ENCODE measurements around the gene SUMO1. TPM values are rescaled to one million over a fixed set of nuclear protein-coding genes. Genes with fewer than 3 reads are reported as not detected.
A peak's percentile ranks its signal among the peaks of the same experiment; 100 is the strongest.
"Not testable (repeated sequence)": the region's sequence is repeated elsewhere in the genome, so short reads cannot be mapped to it uniquely, and the experiment has no call there.

Gene SUMO1
- total RNA-seq: 10 to 100 TPM in 1 of 2 donors, 1 to 10 TPM in 1; 5.6 to 43.8 TPM

DNA sequence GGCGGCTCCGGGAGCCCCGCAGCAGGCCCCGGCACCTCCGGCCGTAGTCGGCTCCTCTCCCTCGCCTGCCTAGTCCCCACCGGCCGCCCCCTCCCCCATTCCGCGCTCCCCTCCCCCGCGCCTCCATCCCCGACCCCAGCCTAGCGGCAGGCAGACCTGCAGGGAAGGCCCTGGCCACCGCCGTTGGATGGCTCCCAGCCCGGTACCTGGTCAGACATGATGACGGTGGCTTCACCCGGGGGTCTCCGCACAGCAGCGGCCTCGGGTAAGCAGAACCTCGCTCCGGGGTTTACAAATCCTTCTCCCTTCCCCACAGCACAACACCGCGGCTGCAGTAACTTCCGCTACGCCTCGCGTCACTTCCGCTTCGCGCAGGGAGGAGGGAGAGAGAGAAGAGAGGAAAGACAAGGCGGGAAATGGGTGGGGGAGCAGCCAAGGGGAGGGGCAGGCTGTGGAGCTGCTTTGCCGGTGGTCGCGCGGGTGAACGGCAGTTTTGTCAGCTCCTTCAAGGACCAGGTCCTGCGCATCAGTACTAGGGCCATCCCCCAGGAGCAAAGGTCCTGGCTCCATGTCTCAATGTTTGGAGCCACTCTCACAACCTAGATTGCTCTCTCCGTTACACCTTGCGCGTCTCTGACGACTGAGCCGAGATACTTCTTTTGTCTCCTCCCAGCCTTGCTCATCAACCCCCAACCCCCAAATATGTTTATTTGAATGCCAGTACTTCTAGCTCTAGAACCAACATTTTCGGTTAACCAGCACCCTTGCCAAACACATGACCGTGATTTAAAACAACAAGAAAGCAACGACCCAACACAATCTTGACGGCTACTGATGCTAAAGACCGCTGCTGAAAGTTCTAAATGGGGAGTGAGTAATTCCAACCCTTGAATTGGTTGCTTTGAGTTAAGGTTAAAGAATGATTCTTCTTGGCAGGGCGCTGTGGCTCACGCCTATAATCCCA lies at the start of gene SUMO1:
SUMO1 (minus strand) TSS at position 364 of the 964 bp plus-strand sequence; CDS start at position 218, 146 bp downstream.
- TF ChIP-seq POLR2A (IDR thresholded peaks at IDR 0.05): peak in 2 of 3 donors; percentile 54 to 69
- TF ChIP-seq, protein P1, sequence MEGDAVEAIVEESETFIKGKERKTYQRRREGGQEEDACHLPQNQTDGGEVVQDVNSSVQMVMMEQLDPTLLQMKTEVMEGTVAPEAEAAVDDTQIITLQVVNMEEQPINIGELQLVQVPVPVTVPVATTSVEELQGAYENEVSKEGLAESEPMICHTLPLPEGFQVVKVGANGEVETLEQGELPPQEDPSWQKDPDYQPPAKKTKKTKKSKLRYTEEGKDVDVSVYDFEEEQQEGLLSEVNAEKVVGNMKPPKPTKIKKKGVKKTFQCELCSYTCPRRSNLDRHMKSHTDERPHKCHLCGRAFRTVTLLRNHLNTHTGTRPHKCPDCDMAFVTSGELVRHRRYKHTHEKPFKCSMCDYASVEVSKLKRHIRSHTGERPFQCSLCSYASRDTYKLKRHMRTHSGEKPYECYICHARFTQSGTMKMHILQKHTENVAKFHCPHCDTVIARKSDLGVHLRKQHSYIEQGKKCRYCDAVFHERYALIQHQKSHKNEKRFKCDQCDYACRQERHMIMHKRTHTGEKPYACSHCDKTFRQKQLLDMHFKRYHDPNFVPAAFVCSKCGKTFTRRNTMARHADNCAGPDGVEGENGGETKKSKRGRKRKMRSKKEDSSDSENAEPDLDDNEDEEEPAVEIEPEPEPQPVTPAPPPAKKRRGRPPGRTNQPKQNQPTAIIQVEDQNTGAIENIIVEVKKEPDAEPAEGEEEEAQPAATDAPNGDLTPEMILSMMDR (IDR thresholded peaks at IDR 0.05): peak in 1 of 7 experiments; percentile 16
- no peaks in the 10 kb centered on the region for H3K9me3 ChIP-seq
- peak within 1 kb of the TSS; percentile 52 to 86 (median 75) for H3K27ac ChIP-seq
- peak within 1 kb of the TSS; percentile 63 to 70 for H3K4me3 ChIP-seq
- H3K27me3 ChIP-seq: no peaks in the 10 kb centered on the region
- peak; percentile 80 to 88 (median 86) for DNase-seq
- intact Hi-C loops (cut with DNase I): no loop called here
- peaks cover 10% of the 10 kb centered on the region for H3K4me1 ChIP-seq
- no peaks in the 10 kb centered on the region for H3K36me3 ChIP-seq (replicated peaks in 1 of 2; ENCODE audit: insufficient read depth in 1 of 2, low read depth in 2 of 2)
- 3 to 6% methylated on average over 22 to 44 of the region's 54 CpGs for WGBS, 2 donors
- peak; percentile 85 for ATAC-seq

DNA sequence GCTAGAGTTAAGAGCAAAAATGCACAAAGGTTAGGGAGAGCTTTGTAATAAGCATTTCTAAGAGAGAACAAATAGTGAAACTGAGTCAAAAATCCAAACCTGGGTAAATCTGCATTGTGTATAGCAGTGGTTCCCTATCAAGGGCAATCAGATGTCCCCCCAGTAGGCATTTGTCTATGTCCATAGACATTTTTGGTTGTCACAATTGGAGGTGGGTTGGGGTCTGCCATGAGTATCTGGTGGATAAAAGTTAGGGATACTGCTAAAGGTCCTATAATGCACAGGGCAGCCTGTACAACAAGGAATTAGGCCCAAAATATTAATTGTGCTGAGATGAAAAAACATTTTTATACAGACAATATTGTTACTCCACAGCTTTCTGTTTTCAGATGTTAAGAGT lies 48.2 kb upstream of the SUMO1 start:
- no peak for ATAC-seq

DNA sequence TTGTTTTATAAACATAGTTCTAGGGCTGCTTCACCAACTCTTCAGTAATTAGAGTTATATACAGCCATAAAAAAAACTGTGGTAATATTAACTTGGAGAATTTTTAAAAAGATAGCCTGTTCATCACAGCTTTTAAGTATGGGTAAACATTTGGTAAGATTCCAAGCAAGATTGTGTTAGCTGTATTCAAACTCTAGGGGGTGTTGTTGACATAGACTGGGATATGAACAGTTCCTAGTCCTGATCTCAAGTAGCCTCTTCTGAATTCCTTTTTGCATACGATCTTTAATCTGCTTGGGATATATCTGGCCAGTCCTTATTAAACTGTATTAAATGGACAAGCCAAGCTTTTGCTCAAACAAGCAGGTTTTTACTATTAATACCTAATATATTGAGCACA lies 40.5 kb upstream of the SUMO1 start:
- no peak overlapping the region for H3K27ac ChIP-seq
- DNase-seq: no peak
- no peak for TF ChIP-seq POLR2A (IDR thresholded peaks at IDR 0.05)
- TF ChIP-seq, protein P1 (IDR thresholded peaks at IDR 0.05): peak; percentile 11 to 43 (median 32)

More for the DNA sequence above, 48.2 kb upstream of the SUMO1 start:
- no peak for TF ChIP-seq POLR2A (IDR thresholded peaks at IDR 0.05)
- TF ChIP-seq, protein P1 (IDR thresholded peaks at IDR 0.05): no peak
- Histone ChIP-seq H3K4me1 (no peaks in the 10 kb centered on the region), H3K36me3 (replicated peaks in 1 of 2; ENCODE audit: insufficient read depth in 1 of 2, low read depth in 2 of 2) (peaks cover 13 to 60% of the 10 kb centered on the region in 2 donors), H3K4me3 (no peak overlapping the region), H3K27ac (no peak overlapping the region), H3K9me3 (no peaks in the 10 kb centered on the region), H3K27me3 (no peaks in the 10 kb centered on the region)
- no peak for DNase-seq
- intact Hi-C loops (cut with DNase I): no loop called here

DNA sequence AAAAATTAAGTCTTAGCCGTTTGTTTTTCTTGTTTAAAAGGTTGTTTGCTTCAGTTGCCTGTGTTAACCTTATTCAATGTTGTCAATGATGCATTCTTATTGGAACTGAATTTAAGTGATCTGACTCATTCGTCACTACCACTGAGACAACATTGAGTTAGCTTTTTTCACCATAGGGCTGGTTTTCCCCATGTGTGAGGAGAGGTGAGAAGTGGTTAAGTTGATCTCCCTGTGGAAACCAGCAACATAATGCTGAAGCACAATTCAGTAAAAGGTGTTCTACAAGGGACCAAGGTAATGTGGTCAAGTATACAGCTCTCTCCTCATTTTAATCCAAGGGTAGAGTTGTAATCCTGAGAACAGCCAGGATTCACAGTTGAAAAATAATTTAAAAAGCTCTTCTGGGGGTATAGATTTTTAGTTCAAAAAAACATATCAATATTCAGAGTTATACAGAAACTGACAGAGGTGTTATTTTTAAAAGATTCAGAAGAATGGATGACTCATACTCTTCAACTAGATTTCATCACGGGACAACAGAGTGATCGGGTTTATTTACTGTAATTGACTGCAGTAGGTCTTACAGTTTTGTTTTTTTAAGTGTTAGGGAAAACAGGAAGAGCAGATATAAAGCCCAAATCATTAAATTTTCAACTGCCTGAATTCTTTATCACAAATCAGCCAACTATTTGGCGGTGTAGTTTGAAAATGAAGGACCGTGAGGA lies 39.8 kb upstream of the SUMO1 start:
- peak overlapping the region in 1 of 4 donors; percentile 18 for H3K27ac ChIP-seq
- H3K36me3 ChIP-seq (replicated peaks in 1 of 2; ENCODE audit: insufficient read depth in 1 of 2, low read depth in 2 of 2): peaks cover 7 to 18% of the 10 kb centered on the region in 2 donors
- DNase-seq (no peak), ATAC-seq (no peak)
- no peaks in the 10 kb centered on the region for H3K27me3 ChIP-seq
- TF ChIP-seq POLR2A (IDR thresholded peaks at IDR 0.05): no peak
- TF ChIP-seq, protein P1 (IDR thresholded peaks at IDR 0.05): no peak
- 60 to 75% methylated on average over 6 of the region's 6 CpGs for WGBS, 2 donors
- no peaks in the 10 kb centered on the region for H3K9me3 ChIP-seq
- H3K4me1 ChIP-seq: peaks cover 20% of the 10 kb centered on the region
- H3K4me3 ChIP-seq: no peak overlapping the region
- intact Hi-C loops (cut with DNase I): no loop called here

More for the DNA sequence above, 40.5 kb upstream of the SUMO1 start:
- Histone ChIP-seq H3K4me1 (peaks cover 20% of the 10 kb centered on the region), H3K9me3 (no peaks in the 10 kb centered on the region), H3K4me3 (no peak overlapping the region), H3K36me3 (replicated peaks in 1 of 2; ENCODE audit: insufficient read depth in 1 of 2, low read depth in 2 of 2) (peaks cover 7 to 24% of the 10 kb centered on the region in 2 donors), H3K27me3 (no peaks in the 10 kb centered on the region)
- 31 to 42% methylated on average over 1 of the region's 1 CpG for WGBS, 2 donors
- ATAC-seq: peak; percentile 56
- intact Hi-C loops (cut with DNase I): no loop called here

DNA sequence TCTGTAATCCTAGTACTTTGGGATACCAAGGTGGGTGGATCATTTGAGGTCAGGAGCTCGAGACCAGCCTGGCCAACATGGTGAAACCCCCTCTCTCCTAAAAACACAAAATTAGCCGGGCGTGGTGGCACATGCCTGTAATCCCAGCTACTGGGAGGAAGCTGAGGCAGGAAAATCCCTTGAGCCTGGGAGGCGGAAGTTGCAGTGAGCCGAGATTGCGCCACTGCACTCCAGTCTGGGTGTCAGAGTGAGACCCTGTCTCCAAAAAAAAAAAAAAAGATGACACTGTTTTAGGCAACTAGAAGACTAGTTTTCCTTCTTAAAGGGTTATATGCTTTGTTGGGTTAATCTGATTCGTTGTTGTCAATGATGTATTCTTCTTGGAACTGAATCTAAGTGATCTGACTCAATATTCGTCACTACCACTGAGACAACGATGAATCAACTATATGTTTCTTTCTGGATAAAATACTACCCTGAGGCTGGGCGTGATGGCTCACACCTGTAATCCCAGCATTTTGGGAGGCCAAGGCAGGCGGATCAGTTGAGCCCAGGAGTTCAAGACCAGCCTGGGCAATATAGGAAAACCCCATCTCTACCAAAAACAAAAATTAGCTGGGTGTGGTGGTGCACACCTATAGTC lies 37.8 kb upstream of the SUMO1 start:
- intact Hi-C loops (cut with DNase I); H3K27me3 ChIP-seq; ATAC-seq; DNase-seq; H3K27ac ChIP-seq; H3K36me3 ChIP-seq (replicated peaks in 1 of 2; ENCODE audit: insufficient read depth in 1 of 2, low read depth in 2 of 2); H3K9me3 ChIP-seq; H3K4me3 ChIP-seq: not testable (repeated sequence)
- H3K4me1 ChIP-seq: peaks cover 20% of the 10 kb centered on the region
- WGBS, 2 donors: 88 to 96% methylated on average over 10 to 11 of the region's 11 CpGs

Measured in body of pancreas (tissue), 4 donors.